KG1 (cell line): ENCODE measurements around the gene ADCY1.
"Not testable (repeated sequence)": the region's sequence is repeated elsewhere in the genome, so short reads cannot be mapped to it uniquely, and the experiment has no call there.

ENCODE experiments used
- DNase-seq: peaks from one replicate; lab custom pipeline; 2025; lab: John Stamatoyannopoulos, UW

ADCY1 gene

DNA sequence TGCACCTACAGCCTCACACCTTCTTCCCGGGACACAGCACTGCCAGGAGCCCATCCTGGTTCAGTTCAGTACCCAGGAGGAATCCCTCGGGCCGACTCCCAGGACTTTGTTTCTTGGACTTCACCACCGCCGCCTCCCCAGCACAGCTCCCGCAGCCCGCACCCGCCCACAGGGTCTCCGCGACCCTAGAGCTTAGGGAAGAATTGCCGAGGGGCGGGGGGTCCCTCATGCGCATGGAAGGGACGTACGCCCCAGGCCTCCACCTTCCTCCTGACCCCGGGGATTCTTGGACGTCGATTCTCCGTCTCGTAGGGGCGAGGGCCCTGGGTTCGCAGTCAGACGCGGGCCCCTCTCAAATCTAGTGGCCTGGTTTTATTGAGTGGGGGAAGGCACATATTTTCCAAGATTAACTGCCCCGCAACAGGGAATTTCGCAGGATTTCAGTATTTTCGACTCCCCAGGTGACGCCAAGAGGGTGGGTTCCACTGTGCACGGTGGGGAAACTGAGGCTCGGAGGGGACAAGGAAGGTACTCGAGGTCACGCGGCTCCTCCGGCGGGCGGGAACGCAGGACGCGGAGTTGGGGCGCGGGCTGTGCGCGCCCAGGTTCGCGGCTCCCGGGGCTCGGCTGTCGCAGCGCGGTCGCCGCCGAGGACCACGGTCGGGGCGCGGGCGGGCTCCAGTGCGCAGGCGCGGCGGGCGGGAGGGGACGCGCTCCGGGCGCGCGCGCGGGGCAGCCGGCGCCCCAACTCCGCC lies at the start of gene ADCY1:
Gene ADCY1 (plus strand): TSS at position 708 of the 755 bp plus-strand sequence. CDS start 176 bp downstream, outside the sequence.
- no peak for DNase-seq

DNA sequence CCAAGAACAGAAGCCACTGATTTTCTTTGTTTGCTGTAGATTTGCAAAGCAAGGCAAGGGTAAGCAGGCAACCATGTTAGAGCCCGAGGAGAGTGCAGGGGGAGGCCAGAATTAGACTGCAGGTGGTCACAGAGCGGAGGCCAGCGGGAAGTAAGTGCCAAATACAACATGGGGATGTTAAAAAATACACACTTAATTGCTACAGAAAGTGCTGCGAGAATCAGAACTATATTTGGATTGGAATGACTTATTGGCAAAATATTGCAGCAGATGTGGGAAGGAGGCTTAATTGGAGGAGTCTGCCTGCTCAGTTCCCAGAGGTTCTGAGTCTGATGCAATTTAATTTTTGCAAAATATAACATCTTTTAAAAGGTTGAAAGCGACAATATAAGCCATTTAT lies 49.7 kb upstream of the ADCY1 start:
- DNase-seq, result no peak

DNA sequence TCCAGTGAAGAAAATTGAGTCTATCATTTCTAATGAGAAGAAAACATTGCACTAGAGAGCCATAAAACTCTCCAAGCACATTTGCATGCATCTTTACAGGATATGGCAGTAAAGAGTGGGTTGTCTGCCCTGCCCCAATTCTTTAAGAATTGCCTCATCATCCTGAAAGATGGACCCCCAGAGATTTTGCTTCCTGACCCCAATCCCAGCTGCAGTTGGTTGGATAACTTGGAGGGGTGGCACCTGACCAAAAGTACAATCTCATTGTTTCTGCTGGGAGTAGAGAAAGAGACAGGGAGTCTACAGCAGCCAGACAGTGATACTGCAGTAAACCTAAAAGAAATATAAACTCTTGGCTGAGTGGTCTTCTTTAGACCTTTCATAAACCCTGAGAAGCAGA lies 49.1 kb upstream of the ADCY1 start:
- no peak for DNase-seq

DNA sequence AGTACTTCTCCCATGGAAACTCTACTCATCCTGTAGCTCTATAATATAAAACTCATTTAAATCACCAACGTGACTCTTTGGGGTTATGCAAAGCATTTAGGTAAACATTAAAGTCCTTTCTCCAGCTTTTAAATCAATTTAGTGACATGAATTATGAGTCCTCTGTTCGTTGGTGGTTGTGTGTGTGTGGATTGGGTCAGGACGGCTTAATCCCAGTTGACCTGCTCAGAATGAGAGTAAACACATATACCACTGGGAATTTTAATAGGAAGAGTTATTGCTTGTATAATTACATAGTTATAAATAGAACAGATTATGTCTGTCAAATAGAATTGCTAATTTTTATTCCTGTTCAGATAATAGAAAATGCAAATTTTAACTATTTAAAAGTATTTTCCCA lies 30.7 kb upstream of the ADCY1 start:
- no peak for DNase-seq

DNA sequence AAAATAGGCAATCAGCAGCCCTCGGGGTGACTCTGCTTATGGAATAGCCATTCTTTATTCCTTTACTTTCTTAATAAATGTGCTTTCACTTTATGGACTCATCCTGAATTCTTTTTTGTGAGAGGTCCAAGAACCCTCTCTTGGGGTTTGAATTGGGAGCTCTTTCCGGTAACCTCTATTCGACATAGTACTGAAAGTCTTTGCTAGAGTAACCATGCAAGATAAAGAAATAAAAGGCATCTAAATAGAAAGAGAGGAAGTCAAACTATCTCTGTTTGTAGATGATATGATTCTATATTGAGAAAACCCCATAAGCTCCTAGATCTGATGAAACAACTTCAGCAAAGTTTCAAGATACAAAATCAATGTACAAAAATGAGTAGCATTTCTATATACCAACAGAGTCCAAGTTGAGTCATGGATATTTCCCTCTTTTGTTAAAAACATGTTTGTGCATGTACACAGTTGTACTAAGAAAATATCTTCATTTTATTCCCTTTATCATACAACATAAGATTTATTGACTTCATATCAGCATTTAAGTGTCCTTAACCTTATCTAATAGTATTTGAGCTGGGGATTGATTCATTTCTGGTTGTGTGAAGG lies 29.0 kb upstream of the ADCY1 start:
- not testable (repeated sequence) for DNase-seq

DNA sequence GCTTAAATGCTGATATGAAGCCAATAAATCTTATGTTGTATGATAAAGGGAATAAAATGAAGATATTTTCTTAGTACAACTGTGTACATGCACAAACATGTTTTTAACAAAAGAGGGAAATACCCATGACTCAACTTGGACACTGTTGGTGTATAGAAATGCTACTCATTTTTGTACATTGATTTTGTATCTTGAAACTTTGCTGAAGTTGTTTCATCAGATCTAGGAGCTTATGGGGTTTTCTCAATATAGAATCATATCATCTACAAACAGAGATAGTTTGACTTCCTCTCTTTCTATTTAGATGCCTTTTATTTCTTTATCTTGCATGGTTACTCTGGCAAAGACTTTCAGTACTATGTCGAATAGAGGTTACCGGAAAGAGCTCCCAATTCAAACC lies 25.3 kb upstream of the ADCY1 start:
- not testable (repeated sequence) for DNase-seq

DNA sequence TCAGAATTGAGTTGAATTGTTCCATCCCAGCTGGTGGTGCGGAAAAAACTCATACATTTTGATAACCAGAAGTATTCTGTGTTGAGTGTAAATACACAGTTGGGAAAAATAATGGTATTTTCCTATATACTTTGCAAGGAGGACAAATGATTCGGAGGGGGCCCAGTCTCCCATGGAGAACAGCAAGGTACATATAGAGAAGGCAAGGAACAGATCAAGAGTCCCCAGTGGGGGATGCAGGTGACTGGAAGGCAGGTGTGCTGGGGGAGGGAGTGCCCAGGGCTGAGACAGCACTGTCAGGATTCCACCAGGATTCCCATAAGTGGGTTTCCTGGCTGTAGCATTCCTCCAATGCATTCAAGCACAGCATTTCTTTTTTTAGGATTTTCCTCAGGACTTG lies 10.8 kb upstream of the ADCY1 start:
- DNase-seq, result no peak

DNA sequence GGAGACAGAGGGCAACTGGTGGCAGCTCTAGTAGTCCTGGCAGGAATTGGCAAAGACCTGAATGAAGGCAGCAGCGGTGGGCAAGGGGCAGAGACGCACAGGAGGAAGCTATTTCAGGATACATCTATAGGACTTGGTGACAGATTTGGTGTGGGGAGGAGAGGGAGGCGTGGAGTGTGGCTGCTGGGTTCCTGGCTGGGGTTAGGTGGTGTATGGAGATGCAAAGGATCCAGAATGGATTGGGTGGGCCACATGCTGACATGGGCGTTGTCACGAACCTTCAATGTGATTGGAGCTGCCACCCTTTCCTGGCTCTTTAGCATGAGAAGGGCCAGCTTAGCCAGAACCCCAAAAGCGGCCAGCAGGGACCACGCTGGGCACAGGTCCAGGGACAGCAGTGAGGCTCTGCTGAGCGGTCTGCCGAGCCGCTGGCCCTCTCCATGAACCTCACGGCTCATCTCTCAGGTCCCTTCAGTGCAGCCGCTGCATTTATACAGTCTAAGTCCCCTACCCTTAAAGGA lies 10.2 kb upstream of the ADCY1 start:
- DNase-seq, result no peak

DNA sequence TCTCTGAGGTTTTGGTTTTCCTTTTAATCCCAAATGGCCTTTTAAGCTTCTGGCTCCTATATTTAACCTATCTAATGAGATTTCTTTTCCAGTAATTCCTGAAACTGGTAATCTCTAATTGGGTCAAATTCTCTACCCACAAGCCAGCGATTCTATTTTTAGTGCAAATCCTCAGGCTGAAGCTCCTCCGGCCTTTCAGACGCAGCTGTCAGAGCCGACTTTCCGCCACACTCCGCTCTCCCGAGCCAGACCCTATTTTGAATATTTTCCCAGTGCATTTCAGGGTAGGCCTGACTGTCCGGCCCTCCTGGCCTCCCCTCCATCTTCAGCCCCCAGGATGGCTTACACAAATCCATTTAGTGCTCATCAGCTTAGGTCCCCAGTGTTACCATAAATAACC lies 9.7 kb upstream of the ADCY1 start:
- DNase-seq, result no peak

DNA sequence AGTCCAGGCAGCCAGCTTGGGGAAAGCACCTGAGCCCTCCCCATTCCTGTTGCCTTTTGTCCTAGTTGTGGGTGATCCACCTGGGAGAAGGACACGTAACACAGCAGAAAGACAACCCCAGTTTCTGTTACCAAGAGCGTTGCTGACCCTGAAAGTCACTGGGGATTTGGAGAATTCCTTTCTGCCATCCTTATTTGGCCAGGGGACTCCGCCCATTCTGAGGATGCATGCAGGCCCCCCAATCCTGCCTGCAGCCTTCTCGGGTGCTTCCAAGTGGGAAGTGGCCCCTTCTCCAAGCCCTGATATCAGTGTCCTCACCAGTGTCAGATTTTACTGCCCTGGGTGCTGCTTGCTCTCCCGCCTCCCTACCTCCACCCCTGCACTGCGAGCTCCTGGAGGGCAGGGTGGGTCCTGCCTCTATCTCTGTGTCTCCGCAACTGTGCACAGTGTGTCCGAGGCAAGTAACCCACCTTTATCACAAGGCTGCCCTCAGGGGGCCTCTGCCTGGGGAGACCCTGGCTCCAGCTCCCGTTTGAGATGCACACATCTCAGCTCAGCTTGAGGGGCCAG lies 9.2 kb upstream of the ADCY1 start:
- DNase-seq, result no peak

DNA sequence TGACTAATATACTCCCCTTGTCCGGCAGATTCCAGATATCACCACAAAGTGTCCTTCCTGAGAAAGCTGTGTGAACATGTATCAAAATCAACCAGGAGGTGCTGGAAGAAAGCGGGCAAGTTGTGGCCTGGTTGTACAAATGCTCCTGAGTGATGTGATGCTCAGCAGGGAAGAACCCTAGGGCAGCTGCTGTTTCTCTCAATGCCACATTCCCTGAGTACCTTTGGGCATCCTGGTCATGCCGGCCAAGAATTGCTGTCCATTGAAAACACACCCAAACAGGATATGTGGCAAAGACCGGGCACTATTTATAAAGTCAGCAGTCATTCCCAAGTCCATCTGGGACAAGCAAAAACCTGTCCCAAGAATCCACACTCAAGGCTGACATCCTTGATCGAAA lies 7.8 kb upstream of the ADCY1 start:
- no peak for DNase-seq

DNA sequence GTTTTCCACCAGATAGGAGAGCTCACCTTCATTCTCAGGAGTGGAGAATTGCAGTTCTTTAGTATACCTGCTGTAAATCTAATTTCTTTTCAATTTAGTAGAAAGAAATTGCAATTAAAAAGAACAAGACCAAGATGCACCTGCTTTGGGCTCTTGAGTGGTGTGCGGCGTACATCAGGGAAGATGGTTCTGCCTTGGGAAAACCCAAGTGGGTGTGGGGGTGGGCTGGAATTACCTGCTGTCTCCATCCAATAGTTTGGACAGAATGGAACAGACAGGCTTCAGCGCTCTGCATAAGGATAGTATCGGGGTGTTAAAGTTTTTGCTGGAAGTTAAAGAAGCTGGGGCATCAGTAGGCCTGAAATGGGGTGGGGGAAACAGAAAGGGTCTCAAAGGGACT lies 7.2 kb upstream of the ADCY1 start:
- no peak for DNase-seq

DNA sequence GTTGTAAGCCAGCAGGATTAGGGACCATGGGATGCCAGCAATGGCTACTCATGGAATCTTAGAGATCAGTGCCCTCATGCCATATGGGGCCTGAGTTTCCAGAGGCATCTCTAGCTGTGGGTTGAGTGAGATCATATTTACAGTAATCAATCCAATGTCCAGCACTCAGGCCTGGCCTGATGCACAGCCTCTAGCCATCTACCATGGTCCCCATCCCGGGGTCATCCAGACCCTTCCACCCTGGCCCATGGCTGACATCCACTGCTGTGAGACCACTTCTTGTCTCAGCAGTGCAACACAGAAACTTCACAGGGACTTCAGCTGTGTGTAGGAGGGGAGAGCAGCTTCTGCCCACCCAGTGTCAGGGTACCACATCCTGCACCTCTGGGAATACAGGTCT lies 6.5 kb upstream of the ADCY1 start:
- DNase-seq, result no peak

DNA sequence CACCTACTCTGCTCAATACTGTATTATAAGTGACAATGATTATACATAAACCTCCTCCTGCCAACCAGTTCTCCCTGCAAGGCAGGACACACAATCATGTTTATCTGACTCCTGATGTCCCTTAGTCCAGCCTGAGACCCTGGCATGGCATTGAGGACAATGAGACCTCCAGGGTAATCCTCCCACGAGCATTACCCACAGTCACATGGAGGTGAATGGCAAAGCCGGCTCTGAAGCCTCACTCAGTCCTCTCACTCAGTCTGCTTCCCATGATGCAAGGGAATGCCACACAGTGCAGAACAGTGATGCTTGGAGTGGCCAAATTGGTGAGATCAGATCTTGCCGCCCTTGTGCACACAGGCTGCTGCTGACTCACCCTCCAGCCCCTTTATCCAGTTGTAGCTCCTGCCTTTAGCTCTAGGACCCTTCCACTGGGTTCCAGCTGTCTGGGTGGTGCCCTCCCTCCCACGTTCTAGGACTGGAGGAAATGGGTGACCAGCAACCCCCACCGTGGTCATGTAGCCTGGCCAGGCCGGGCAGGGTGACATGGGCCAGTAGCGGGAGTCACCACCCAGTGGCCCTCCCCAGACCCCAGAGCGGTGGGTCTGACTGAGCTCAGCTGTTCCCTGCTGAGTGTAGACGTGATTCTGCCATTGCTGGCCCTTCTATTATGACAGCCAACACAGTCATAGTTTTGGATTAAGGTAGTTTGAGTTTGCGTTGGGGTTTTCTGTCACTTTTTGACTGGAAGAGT lies 5.5 kb upstream of the ADCY1 start:
- no peak for DNase-seq

DNA sequence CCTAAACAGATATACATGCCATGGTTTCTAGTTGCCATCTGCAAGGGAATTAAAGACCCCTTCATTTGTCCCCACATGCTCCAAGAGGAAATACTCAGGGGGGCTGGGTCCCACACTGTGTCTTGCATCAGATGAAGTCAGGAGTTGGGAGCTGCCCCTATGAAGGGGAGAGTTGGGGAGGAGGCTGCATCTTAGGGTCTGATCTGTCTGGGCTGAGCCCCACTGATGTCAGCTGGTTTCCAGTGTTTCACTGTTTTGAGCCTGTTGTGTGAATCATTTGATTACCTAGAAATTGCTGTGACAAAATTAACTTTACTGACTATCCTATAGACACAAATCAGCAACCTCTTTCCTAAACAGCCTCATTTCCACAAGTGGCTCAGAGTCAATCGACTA lies 4.9 kb upstream of the ADCY1 start:
- no peak for DNase-seq

DNA sequence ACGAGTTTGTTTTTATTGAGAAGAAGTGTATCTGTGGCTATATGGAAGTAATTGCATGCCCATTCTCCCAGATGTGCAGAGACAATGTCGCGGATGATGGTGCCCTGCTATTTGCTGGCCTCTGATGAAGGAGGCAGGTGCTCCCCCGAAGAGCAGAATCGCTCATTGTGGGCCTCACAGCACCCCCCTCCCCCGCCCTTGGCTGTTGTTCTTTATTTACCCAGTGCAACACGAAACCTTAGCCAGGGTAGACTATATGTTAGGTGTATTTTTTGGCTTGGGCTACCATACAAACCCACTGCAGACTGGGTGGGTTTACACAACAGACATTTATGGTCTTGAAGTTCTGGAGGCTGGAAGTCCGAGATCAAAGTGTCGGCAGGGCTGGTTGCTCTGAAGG lies 3.4 kb upstream of the ADCY1 start:
- no peak for DNase-seq

DNA sequence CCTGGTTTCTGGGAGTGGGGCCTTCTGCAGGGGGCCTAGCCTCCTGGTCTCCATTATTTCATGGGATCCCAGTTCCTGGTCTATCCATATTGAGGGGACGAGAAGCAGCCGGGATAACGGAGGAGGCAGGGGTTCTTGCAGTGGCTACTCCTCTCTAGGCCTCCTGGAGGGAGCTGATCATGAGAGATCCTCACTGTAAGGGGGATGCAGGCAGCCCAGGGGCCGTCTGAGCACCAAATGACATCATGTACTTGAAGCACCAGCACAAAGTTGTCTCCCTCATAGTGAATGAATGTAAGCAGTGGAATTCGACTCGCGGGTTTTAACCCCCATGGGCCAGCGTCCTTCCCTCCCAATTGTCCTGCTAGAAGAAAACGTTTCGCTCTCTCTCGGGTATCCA lies 964 bp upstream of the ADCY1 start:
- no peak for DNase-seq

DNA sequence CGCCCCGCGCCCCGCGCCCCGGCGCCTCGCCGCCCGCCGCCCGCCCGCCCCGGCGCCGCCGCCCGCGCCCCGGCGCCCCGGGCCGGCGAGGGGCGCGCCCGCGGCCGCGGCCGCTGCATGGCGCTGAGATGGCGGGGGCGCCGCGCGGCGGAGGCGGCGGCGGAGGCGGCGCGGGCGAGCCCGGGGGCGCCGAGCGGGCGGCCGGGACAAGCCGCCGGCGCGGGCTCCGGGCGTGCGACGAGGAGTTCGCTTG lies 174 bp downstream of the ADCY1 start:
- DNase-seq, result no peak

DNA sequence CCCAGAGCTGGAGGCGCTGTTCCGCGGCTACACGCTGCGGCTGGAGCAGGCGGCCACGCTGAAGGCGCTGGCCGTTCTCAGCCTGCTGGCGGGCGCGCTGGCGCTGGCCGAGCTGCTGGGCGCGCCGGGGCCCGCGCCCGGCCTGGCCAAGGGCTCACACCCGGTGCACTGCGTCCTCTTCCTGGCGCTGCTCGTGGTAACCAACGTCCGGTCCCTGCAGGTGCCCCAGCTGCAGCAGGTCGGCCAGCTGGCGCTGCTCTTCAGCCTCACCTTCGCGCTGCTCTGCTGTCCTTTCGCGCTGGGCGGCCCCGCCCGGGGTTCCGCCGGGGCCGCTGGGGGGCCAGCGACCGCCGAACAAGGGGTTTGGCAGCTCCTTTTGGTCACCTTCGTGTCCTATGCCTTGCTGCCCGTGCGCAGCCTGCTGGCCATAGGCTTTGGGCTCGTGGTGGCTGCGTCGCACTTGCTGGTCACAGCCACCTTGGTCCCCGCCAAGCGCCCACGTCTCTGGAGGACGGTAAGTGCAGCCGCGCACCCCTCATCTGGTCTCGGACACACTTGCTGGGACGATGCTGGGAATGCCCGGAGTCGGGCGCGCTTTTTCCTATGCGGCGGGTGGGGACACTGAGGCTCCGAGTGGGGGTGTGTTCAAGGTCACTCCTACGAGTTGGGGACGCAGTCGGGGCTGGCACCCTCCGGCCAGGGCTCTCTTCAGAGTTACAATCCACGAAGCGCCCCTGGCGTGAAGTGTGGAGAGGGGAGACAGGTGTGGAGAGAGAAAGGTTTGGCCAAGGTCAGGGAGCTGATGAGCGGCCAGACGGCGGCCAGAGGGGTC lies 717 bp downstream of the ADCY1 start:
- no peak for DNase-seq

DNA sequence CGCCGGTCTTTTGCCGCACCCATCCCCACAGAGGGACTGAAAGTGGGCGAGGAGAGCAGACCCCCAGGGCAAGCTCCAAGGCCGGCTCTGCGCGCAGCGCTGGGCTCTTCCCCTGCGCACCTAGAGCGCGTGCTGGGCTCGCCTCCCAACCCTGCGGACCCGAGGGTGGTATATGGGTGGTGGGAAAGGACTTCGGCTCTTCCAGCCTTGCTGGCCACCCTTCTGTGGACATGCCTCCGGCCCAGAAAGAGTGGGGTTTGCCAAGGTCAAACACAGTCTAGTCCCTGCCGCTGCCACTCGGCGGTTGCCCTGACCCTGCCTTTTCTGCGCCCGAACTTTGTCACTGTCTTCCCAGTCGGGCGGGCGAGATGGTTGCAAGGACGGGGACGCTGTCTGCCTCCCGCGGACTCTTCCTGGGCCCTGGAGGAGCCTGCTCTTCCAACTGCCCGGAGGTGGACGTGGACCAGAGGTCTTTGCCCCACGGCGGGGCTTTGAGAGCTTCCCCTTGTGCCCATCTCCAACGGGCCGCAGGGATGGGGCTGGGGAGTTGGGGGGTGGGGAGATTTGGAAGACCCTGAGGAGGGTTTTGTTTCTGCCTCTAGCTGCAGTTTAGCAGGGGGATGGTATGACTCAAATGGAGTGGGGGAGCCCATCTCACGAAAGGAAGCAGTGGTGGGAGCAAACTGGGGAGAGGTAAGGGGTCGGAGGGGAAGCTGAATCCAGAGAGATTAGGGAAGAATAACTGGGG lies 1.5 kb downstream of the ADCY1 start:
- DNase-seq, result no peak

DNA sequence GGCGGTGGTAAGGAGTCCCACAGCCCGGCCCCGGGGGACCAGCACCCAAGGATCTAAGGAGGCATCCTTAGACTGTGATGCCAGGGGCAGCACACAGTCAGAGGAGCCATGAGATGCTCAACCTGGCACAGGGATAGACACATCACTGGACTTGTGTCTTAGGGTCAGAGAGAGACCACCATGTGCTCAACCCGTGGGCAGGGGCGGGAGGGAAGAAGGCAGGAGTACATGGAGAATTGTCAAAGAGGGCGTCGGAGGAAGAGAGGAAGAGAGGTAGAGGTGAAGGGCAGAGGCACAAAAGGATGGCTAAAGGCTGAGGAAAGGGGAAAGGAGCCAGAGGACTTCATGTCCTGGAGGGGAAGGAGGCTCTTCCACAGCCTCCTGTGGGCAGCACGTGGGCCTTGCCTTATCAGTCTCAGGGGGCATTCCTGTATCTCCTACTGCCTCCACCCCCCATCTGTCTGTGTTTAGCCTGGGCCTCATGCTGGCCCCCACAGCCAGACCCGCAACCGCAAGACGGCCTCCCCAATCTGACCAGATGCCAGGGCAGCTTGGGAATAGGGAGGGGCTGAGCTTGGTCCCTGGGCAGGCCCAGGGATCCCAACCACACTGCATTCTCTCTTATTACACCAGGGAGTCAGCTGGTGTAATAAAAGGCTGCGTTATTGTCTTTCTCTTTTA lies 2.2 kb downstream of the ADCY1 start:
- no peak for DNase-seq
